Germinal center (tissue), 1 donor: ENCODE measurements around the gene PDE6B.
"Not testable (repeated sequence)": the region's sequence is repeated elsewhere in the genome, so short reads cannot be mapped to it uniquely, and the experiment has no call there.

Source experiments
- DNase-seq: peaks from one replicate; pipeline ENCODE4 v3.0.0; 2012; ENCODE audit warnings: mixed read lengths, low spot score

Gene PDE6B

DNA sequence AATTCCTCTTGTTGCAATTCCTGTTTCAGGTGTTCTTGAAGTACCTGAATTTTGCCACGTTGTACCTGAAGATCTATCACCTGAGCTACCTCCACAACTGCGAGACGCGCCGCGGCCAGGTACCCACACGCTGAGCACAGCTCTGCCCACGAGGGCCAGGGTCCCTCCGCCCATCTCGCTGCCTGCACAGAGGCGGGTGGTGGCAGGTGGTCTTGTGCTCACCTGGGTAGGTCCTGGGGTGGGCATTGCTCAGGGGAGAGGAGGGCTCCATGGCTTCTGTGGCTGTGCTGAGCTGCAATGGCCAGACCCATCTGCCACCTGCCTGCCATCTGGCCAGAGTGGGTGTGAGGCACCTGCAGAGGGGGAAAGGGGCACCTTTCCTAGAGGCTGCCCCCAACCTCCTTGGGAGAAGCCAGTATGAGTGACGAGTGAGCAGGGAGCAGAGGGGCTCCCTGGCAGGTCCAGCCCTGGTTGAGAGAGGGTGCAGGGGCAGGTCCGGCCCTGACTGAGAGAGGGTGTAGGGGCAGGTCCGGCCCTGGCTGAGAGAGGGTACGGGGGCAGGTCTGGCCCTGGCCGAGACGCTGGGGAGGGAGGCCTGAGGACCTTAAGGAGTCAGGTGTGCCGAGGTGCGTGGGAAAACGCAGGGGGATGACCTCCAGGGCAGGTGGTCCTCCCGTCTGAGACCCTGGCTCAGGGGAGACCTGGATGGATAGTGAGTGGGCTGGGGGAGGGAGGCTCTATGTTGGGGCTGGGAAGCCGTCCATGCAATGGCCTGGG, 10.7 kb downstream of the PDE6B start:
- DNase-seq: no peak

DNA sequence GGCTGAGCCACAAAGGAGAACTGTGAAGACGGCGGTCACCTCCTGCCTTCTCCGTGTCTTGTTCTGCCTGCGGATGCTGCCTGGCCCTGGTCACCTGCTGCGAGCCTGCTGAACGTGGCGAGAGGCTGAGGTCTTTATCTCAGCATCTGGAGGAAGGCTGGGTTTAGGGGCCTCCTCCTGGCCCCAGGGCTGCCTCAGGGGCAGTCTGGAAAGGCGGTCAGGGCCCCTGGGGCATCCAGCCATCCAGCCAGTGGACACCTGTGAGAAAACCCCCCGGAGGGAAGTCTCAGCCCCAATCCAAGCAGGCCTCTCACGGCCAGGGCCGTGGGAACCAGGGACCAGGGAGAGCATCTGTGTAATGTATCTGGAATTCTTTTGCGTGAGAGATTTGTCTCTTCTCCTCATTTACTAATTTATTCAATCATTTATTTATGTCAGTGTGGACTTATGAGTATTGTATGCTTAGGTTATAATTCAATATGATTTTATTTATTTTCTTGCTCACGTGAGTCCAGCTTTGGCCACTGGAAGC, 11.3 kb downstream of the PDE6B start:
- no peak for DNase-seq

DNA sequence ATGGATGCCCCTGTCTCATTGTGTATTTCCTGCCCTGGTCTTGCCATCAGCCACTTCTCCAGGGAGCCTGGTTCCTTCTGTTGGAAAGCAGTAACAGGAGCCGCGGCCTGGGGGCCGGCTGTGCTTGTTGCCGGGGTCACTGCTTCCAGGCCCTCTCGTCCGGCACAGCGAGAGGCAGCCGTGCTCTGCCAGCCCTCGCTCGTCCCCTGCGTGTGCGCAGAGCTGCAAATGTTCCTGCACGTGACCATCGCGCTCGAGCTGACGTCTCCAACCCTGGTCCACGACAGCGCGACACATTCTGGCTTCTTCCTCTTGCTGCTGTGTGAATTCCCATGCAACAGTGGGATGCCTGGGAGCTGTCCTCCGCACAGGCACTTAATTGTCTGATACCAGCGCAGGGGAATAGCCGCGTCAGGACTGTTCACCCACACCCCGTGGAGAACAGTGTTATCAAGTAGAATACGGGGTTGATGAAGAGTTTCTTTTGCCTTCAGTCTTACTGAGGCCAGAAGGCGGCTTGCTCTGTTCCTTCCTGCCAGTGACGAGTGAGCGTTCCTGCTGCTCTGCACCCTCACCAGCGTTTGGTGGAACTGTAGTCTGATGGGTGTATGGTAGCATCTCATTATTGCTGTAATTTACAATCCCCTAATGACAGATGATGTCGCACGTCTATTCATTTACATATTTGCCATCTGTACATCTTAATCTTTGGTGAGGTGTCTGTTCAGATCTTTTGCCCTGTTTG, 12.3 kb downstream of the PDE6B start:
- DNase-seq: no peak

DNA sequence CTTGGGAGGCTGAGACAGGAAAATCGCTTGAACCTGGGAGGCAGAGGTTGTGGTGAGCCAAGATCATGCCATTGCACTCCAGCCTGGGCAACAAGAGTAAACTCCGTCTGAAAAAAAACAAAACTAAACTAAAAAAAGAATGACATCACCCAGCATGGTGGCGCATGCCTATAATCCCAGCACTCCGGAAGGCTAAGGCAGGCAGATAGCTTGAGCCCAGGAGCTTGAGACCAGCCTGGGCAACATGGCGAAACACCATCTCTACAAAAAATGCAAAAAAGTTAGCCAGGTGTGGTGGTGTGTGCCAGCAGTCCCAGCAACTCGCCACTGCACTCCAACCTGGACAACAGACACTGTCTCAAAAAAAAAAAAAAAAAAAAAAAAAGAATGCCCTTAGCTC, 17.0 kb downstream of the PDE6B start:
- DNase-seq: not testable (repeated sequence)

DNA sequence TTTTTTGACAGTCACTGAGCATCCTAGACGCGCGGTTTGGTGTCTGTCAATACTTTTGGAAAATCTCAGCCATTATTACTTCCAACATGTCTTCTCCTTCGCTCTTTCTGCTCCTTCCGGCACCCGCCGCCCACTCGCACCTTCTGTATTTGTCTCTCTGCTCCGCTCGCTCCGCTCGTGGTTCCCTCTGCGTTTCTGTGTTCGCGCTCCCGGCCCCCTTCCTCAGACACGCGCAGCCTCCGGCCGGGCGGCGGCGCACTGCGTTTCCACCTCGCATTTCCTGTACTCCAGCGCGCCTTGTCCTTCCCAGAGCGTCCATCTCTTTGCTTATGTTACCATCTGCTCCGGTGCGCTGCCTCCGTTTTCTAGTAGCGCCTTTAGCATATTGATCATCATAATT, 21.1 kb downstream of the PDE6B start:
- DNase-seq: no peak

DNA sequence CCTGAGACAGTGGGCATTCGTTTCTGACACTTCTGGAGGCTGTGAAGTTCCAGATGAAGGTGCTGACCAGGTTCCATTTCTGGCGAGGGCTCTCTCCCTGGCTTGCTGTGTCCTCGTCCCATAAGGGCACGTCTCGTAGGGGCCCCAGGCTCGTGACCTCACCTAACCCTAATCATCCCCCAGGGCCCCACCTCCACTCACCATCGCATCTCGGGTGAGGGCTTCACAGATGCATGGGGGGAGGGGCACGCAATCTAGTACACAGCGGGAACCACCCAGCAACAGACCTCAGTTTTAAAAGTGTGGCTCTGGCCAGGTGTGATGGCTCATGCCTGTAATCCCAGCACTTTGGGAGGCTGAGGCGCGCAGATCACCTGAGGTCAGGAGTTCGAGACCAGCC, 22.1 kb downstream of the PDE6B start:
- no peak for DNase-seq

DNA sequence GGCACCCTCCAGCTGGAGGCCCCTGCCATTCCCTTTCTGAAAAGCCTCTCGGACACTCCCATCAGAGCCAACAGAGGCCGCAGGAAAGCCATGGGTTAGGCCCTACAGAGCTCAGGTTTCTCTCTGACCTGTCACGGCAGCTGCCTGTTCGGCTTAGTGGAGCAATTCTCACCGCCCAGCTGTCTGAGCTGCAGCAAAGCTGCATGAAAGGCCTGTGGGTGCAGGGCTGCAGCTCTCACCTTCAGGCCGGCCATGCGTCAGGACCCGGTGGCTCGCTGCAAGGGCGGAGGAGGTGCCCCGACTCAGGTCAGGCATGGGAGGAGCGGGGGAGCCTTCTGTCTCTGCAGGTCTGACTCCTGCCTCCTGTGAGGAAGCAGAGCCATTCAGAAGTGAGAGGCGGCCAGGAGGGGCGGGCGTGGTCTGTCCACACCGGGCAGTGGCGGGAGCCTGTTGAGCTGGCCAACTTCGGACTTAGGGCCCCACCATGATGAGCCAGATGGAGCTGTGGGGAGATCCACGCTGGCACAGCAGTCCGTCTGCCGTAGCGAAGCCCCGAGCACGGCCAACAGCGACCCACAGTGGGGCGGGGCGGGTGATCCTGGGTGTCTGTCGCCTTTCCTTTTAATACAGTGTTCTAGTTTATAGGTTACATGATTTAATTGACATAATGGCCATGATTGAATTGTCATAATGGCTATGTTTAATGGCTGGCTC, 23.4 kb downstream of the PDE6B start:
- DNase-seq: no peak

DNA sequence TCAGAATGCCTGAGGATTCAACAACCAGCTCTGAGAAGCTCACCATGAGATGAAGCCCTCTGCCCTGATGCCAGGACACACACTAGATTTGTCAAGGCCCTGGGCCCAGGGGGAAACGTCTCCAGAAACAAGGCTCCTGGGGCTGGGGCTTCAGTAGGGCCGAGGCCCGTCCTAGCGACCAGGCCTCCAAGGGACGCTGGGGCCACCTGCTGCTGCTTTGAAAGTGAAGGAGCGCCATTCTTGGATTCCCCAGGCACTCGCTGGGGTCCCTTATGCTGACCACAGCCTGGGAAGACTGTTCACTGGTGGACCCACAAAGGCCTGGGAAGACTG, 23.9 kb downstream of the PDE6B start:
- DNase-seq: no peak

DNA sequence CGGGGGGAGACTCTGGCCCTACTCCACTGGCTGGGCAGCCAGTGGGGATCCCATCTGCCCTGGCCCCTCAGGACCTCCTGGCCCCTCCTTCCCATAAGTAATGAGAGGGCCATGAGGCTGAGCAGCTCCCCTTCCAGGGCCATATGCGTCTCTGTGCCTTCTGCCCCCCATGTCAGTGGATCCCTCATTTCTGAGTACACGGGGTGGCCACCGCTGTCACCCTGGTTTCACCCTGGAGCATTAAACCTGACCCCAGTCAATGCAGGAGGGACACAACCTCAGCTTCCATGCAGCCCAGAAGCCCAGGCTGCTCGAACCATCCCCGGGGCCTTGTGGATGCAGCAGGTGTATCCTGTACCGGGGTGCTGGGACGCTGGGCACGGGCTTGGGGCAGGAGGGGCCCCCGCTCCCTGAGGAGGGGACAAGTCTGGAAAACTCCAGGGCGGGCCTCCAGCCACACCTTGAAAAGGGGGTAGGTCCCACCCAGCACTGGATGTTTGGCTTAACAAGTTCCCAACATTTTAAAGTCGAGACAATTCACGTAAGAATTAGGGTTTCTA, 24.5 kb downstream of the PDE6B start:
- DNase-seq: no peak

DNA sequence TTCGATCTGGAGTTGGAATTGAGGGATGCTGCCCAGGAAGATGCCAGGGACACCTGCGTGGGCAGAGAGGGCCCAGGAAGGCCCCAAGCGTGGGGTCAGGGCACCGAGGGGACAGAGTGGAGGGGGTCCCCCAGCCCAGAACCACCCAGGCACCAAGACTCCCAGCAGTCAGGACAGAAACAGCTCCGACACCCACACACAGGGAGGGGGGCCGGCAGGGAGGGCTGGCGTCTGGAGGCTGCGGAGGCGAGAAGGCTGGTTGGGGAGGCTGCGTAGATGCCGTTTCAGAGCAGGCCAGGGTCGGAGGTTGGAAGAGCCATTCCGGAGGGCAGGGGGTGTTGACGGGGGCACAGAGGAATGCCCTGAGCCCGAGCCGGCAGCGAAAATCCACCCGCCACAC, 25.1 kb downstream of the PDE6B start:
- no peak for DNase-seq

DNA sequence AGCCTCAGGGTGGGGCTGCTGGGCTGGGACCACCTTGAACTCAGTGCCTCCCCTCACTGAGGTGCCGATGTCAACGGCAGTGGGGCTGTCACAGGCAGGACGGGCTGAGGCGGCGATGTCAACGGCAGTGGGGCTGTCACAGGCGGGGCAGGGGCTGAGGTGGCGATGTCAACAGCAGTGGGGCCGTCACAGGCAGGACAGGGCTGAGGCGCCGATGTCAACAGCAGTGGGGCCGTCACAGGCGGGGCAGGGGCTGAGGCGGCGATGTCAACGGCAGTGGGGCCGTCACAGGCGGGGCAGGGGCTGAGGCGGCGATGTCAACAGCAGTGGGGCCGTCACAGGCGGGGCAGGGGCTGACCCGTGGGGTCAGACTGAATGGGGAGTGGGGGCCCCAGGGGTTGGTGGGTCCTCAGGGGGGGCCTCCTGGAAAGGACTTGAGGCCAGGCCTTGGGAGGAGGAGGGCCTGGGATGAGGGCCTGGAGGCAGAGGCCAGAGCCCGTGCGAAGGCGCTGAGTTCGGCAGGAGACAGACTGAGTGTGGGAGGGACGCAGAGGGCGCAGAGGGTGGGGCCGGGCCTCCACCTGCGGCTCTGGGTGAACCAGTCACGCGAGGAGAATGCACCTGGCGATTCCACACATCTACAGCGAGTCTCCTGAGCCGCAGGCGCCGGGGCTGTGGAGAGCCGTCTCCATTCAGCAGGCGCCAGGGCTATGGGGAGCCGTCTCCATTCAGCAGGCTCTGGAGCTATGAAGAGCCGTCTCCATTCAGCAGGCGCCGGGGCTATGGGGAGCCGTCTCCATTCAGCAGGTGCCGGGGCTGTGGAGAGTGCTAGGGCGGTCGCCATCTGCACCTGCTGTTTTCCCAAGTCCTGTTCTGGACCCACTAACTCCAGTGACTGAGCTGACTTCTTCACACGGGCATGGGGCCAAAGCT, 25.8 kb downstream of the PDE6B start:
- no peak for DNase-seq

DNA sequence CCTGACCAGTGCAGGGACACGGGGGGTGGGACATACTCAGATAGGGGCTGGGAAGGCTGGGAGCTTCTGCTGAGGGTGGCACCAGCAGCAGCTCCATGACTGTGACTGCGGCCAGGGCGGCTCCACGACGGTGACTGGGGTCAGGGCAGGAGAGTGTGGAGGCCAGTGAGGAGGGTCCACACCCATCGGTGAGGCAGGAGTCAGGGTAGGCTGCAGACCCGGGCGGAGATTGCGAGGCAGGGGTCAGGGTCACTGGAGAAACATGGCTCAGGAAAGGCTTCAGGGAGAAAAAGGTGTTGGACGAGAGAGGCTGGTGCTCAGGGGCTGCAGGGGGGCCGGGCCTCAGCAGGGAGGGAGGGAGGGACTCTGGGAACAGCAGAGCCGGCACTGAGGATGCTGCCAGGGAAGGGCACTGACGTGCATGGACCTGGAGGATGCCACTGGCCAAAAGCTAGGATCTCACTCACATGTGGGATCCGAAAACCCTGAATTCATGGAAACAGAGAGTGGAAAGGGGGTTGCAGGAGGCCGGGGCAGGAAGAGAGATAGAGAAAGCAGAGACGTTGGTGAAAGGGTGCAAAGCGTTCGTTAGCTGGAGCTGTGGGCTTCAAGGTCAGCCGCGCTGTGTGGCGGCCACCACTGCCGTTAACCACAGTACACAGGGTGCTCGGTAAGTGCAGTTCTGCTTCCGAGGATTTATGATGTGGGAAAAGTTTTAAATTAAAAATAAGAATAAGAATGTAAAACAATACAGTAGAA, 26.7 kb downstream of the PDE6B start:
- DNase-seq: no peak

DNA sequence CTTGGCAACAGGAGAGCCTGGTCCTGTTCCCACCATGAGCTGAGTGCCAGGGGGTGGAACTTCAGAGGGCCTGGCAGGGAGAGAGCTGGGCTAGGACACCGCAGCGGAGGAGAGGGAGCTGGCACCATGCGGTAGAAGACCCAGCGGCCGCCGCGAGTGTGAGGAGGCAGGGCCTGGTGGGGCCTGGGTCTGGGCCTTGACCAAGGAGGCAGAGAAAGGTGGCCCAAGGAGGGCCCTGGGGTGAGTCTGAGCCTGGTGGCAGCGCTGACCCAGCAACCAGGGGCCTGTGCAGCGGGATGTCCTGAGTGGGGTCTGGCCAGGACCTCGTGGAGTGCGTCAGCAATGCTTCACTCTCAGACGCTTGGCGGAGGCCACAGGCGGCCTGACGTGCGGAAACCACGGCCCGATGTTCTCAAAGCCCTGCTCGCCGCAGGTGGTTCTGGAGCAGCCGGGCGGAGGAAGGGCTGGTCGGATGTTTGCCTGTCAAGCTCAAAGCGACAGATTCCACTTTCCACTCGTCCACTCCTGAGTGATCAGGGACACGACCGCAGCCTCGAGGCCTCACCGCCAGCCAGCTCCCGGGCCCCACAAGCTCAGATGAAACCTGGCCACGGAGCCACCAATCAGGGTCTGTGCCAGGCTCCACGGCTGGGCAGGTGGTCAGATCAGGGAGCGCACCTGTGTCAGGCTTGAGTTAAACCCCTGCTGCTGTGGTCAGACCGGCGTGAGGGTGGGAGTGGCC, 27.9 kb downstream of the PDE6B start:
- DNase-seq: no peak

DNA sequence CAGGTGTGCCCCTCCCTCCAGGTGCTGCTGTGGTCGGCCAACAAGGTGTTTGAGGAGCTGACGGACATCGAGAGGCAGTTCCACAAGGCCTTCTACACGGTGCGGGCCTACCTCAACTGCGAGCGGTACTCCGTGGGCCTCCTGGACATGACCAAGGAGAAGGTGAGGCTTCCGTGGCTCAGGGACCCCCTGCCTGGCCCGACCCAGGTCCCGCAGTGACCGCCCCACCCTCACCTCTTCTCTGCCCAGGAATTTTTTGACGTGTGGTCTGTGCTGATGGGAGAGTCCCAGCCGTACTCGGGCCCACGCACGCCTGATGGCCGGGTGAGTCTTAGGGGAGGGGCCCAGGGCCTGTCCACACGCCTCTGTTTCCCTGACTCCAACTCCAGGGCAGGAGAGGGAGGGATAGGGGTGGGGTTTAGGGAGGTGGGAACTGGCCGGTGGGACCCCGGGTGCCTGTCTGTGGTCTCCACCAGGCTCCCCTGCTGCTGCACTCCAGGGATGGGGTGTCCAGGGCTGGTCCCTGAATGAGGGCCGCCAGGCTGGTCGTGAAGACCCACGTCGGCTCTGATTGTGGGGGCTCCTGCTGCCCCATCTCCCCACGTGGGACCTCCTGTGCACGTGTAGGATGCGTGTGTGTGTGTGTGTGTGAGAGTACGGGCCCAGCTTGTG, 28.6 kb downstream of the PDE6B start:
- no peak for DNase-seq

DNA sequence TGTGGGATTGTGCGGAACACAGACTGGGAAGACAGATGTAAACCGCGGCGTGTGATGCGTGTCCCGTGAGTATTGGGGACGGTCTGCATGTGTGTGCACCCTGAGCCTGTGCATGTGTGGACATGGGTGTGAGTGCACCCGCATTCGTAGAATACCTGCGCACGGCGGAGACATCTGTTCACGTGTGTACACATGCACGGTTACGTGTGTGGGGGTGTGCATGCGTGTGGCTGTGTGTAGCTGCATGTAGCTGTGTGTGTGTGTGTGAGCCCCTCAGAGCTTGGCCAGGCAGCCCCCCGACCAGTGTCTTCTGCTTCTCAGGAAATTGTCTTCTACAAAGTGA, 29.1 kb downstream of the PDE6B start:
- DNase-seq: no peak

DNA sequence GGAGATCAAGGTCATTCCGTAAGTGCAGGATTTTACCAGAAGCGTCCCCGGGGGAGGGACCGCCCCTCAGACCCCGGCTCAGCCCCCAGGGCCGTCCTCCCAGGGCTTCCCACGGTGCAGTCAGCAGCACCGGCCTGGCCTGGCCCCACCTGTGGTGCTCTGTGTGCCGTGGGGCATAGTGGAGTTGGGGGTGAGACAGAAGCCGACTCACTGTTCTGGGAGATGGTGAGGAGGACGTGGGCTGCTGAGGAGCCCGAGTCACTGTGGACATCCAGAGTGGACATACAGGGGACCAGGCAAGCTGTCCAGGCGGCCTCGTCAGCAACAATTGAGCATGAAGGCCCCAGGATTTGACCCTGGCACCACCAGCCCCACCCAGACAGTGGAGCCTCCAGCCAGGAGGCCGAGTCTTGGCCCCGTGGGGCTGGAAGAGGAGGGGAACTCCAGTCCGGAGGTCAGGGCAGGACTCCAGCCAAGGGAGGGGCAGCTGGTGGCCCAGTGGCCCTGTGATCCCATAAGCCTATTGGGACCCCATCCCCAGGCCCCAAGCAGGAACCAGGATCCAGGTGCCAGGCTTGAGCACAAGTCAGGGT, 29.6 kb downstream of the PDE6B start:
- no peak for DNase-seq

DNA sequence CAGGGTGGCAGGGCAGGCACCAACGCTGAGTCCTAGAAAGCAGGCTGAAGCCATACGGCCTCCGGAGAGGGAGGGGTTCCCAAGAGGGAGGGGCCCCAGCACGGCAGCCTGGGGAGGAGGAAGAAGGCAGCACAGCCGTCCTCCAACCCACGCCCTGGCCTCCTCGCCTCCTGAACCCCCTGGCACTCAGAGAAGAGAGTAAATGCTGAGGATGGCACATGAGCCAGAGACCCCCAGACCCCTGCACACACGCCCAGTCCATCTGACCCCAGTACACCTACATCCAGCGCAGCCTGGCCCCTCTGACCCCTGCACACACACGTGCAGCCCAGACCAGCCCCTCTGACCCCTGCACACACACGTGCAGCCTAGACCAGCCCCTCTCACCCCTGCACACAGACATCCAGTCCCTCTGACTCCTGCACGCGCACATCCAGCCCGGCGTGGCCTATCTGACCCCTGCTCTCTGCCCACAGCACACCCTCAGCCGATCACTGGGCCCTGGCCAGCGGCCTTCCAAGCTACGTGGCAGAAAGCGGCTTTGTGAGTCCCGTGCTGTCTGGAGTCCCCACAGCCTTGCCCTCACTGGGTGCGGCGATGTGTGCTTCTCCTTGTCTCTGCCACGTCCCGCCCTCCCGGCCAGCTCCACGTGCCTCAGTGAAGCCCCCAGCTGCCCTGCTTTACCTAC, 30.2 kb downstream of the PDE6B start:
- no peak for DNase-seq
